T follicular helper cell (primary cell): ENCODE data around the gene BGN.

Experiments used
- DNase-seq: peaks from one replicate; pipeline ENCODE4 v3.0.0-alpha.2; 2020; ENCODE audit warnings: low read depth

BGN gene

DNA sequence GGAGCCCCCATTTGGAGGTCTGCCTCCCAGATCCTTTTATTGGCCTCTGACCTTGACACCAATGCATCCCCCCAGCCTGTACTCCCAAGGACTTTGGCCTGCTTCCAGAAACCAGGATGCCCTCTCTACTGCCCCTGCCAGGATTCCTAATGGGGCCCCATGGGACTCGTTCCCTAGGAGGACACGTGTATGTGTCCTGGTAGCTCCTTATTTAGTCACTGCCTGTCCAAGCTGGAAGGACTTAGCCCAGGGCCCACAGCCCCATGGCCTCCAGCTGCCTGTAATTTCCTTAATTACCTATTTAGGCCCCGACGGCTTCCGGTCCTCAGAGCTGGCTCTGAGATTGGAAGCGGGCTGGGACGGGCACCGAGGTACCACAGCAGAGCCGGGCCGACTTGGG, 32.0 kb downstream of the BGN start:
- no peak for DNase-seq

DNA sequence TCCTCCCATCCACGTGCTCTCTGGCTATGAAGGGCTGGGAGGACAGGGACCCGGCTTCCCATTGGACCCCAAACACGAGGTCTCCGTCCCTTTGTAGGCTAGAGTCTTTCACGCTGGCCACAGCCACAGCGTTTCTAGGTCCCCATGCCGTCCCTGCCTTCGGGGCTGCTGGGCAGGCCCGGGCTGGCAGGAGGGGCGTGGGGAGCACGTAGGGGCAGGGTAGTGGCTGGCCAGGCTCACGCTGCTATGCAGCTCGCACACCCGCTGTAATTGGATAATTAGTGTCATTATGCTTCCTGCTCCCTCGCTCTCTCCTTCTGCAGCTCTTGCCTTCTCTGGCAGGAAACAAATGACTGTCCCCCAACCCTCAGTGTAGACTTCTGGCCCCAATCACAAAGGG, 32.4 kb downstream of the BGN start:
- no peak for DNase-seq

GRCh38 chrX:153530411-153531129, 35.8 kb downstream of the BGN start:
- no peak for DNase-seq

GRCh38 chrX:153533091-153533490, 38.3 kb downstream of the BGN start:
- no peak for DNase-seq

DNA sequence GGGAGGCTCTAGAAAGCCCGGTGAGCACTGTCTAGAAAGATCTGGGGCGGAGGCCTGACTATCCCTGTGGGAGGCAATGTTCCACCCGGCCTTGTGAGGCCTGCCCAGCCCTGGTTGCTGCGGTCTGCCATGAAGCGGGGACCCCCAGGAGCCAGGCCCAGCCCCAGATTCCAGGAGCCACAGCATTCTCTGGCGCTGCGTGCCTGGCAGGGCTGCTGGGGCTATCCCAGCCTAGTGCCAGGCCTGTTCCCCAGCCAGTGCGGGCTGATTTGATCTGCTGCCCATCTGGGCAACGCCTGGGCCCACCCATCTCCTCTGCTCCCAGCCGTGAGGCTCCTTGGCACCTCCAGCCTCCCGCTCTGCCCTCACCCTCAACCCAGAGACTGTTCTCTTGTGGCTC, 42.3 kb downstream of the BGN start:
- no peak for DNase-seq

GRCh38 chrX:153537526-153538295, 42.9 kb downstream of the BGN start:
- no peak for DNase-seq

DNA sequence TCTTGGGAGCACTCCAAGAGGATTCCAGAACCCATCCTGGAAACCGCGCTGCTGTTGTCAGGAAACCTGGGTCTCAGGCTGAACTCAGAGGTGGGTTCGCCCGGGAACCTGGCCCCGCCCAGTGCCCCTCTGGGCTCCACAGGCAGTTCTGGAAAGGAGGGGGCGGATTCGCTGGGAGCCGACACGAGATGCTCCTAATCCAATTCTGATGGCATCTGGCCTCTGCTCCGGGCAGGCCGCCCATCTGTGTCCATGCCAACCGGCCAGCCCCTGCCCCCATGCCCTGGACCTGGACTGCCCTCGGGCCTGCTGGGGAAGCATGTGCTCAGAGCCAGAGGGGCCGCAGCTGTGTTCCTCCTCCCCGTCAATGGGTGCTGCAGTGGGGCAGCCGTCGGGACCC, 43.6 kb downstream of the BGN start:
- no peak for DNase-seq

DNA sequence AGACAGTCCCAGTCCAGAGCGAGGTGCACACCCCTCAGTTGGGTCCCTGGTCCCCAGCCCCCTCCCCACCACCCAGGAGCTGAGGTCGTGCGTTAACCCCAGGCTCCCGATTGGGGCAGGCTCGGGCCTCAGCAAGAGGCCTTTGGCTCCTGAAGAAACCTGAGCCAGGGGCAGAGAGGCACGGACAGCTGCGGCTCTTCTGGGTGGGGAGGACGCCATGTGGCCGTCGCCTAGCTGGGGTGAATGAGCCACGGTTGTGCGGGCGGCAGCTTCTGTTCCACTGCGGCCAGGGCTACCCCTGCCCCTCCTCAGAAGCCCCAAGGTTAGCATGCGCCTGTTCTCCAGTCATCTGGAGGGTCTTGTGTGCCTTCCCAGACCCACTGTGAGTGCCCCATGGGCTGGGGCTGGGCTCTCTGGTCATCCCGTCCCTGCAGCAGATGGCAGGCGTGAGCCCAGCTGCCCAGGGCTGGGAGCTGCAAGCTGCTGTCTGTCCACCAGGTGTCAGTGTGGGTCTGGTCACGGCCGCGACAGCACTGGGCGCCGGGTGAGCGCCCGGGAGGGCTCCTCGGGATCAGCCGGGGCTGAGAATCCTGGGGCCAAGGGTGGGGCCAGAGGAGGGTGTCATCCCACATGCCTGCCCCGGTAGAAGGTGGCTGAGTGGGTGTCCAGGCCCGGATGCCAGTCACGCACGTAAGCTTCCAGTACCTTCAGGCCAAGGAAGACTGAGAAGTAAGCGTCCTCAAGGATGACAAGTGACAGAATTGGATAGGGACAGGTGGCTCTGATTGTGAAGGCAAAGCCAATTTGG, 44.6 kb downstream of the BGN start:
- DNase-seq = peak; percentile 47

DNA sequence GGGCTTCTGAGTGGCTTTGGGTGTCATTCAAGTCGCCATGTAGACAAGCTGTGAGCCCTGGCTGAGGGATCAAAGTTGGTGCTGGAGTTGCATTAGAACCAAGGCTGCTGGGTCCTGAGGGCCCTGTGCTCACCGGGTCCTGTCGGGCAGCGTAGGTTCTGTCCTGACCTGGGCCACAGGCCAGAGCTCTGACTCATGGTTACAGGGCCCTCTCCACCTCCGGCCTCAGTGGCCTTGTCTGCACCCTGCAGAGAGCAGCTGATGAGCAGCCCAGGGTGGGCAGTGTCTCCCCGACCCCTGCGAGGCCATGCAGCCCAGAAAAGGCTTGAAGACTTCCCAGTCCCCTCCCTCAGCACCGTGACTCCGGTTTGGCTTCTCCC, 45.2 kb downstream of the BGN start:
- no peak for DNase-seq

DNA sequence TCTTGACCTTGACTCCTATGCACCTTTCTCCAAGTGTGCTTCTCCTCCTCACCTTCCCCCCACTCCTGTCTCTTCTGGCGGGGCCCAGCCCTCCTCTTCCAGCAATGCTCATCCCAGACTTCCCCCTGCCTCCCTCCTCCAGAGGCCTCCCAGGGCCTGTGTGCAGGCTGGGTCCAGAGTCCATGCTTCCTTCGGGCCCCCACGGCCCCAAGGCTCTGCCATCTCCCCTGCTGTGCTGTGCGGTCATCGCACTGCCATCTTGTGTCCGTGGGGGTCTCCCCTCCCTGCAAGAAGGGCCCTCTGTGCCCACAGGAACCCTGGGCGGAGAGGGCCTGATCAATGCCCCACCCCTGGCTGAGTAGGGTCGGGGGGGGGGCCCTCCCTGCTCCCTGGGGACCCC, 49.9 kb downstream of the BGN start:
- DNase-seq = no peak

- DNase-seq = no peak
These were observed 51.6 kb downstream of the BGN start for GRCh38 chrX:153546386-153546785.

DNA sequence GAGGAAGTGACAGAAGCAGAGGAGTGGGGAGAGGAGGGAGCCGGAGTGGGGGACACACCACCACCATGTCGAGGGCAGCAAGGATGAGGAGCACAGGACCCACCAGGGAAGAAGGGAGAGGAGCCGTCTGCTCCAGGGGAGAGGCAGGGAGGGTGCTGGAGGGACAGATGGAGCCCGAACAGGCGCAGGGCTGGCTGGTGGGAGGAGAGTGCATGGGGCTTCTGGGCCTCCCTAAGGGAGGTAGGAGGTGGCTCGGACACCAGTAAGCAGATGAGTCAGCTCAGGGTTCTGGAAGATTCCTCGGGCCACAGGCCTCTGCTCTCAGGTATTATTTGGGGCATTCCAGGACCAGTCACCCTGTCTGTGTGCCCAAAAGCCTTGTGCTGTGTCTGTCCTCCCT, 52.4 kb downstream of the BGN start:
- DNase-seq = no peak

GRCh38 chrX:153549231-153549630, 54.5 kb downstream of the BGN start:
- DNase-seq = no peak

- DNase-seq = no peak
These were observed 55.0 kb downstream of the BGN start for GRCh38 chrX:153549807-153550206.

- DNase-seq = no peak
These were observed 56.4 kb downstream of the BGN start for GRCh38 chrX:153551135-153551534.

- DNase-seq = peak; percentile 40
These were observed 59.9 kb downstream of the BGN start for GRCh38 chrX:153554519-153555167.

- no peak for DNase-seq
These were observed 62.0 kb downstream of the BGN start for GRCh38 chrX:153556767-153557166.

- no peak for DNase-seq
These were observed 63.0 kb downstream of the BGN start for GRCh38 chrX:153557618-153558355.
